HG02571 (cell line): ENCODE data around the gene LENG1.

Source experiments
- ATAC-seq: cut with Tn5 transposase; IDR thresholded peaks from one replicate; pipeline ENCODE4 v1.9.1; 2021; ENCODE audit warnings: mild to moderate bottlenecking, moderate library complexity; ENCODE audit not compliant: unreplicated experiment

The LENG1 gene

DNA sequence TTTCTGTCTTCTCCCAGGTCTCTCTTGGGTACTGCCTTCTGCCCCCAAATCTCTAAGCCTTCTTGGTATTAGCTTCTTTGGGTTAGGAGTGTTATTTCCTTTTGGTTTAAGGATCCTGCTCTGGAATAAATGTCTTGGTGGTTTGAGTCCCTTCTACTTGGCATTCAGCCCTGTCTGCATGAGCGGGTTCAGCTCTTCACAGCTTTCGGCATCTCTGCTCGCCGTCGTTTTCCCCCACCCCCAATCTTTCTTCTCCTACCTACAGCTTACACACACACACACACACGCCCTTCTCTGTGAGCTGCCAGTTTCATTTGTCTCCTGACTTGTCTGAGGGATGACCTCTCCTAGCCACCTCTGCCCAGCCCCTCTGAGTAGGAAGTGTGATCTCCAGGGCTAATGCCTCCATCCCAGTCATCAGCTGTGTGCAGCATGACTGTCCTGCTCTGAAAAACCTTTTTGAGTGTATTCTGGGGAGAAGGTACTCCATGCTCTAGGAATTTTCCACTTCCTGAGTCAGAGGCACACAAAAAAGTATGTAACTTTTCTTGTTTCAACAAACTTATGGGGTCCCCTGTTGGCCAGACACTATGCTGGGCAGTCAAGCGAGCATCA lies 17.2 kb downstream of the LENG1 start:
- no peak for ATAC-seq

DNA sequence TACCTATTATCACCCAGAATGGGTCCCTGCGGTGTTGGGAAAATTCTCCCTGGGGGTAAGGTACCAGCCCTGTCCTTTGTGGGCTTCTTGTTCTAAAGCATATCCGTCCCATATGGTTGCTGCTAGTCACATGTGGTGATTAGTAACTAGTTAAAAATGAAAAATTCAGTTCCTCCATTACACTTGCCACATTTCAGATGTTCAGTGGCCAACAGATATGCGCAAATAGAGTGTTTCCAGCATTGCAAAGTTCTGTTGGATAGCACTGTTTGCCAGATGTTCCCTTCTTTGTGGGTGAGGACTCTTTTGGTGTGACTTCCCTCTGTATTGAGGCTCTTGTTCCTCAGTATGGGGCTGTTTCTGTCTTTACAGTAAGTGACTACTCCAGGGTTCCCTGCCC lies 18.2 kb downstream of the LENG1 start:
- ATAC-seq: no peak

DNA sequence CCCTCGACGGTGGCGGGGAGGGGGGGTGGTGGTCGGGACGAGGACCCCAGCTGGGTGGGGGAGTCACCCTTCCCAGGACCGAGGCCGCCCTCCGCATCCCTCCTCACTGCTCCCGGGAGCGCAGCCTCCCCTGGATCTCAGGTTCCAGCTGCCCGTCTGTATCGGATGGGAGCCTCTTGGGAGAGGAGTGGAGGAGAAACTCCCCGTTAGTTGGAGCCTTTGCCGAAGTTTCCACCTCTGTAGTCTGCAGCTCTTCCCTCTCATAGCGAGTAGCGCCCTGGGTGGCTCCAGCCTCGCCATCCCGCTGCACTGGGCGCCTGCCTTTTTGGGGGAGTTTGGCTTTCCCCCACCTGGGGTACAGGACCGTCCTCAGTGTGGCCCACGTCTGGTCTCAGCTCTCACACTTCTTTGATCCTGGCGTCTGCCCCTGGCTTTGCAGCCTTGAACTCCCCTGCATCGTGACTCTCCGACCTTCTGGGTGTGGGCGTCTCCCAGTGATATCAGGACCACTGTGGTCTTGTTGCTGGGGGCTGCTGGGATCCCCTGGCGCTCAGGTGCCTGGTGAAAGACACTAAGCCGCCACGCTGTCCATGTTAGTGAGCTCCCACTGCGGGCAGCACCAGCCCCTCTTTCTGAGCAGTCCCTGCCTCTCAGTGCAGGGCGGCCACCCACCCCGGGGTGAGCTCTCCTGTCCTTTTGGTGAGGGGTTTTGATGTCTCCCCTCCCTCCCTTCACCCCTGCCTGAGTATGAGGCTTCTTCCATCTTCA lies 20.8 kb downstream of the LENG1 start:
- no peak for ATAC-seq

DNA sequence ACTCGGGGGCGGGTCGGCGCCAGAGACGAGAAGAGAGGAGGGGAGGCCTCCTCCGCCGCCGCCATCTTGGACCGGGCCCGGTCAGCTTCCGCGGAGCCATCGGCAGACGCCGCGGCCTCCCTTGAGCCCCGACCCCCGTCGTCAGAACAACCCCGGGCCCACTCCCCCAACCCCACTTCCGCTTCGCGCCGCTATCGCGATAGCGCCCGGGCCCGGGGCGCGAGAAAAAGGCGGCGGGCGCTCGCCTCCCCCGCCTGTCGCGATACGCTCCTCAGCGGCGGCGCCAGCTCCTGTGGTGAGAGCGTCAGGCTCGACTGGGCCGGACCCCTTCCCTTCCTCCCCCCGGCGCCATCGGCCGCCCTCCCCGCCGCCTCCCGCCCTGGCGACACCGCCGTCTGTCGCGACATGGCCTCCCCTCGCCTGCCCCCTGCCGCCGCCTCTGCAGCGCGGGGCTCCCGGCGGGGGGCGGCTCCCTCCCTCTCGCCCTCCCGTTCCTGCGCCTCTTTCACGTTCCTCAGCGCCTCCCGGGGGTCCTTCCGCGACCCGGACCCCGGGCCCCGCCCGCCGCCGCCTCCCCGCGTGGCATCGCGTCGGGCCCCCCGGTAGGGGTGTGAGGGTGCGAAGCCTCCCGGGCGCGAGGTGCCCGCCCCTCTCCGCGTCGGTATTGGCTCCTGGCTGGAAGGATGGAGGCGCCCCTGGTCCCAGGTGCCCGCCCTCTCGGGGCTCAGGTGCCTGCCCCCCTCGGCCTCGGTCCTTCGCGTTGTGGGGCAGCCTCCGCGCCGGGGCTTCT lies 21.6 kb downstream of the LENG1 start, which contains the start of gene CNOT3:
Gene CNOT3, plus strand, starts transcription at position 64 of the 790 bp plus-strand sequence. CDS start 5,217 bp downstream, outside the sequence.
- no peak for ATAC-seq

DNA sequence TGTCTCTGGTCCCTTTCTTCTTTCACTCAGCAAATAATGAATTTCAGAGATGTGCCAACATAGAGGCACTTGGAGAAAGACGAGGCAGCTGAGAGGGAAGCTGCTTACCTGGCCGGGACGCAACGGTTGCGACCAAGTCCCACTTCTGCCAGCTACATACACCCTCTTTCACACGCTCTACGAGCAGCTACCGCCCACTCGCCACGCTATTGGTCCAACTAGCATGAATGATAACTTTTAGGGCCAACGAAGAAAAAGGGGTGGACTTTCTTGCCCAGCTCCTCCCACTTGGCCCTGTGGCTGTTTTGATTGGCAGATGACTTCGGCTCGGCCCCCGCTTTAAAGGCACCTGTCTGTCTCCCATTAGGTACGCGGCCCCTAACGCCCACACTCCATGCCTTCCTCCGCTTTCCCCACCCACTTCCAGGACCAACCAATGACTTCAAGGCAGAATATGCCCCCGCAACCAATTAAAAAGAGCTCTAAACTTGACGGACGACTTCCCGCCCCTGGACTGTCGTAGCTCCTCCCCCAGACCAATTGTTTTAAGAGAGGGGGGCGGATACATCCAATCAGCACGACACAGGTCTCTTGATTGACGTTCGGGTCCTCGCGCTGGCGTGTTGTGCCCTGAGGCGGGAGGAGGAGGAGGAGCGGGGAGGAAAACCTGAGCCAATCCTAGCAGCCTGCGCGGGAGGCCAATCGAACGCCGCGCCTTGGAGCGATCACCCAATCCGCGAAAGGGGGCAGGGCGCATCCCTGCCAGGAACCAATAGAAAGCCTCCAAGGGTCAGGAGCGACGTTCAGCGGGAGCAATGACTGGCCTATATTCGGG lies 22.4 kb downstream of the LENG1 start:
- ATAC-seq: peak; percentile 74

DNA sequence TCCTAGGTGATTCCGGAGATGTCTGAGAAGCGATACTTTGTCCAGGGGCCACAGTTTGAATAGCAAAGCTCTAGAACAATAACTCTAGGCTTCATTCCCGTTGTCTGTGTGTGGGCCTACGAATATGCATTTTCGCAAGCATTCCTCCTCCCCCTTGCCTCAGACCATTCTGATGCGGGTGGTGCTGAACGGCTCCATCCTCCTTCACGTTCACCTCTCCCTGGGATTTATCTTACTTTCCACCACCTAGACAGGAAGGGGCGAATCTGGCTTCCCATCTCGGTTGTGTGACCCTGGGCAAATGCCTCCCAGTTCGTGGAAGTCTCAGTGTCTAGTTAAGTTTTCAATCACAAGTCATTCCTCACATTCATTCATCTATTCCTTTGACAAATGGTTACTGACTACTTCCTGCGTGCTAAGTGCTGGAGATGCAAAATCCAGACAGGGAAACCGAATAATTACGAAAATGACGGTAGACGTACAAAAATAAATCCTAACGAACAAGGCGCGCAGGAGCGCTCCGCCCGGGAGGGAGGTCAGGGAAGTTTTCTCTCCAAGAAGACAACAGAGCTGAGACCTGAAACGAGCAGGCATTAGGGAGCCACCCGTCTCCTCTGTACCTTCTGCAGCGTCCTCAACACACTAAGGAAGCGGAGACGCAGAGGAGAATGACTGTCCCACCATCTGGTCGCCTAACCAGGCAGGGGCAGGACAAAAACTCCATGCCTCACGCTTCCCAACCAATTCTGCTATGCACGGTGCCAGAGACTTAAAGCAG lies 23.2 kb downstream of the LENG1 start:
- ATAC-seq: no peak

DNA sequence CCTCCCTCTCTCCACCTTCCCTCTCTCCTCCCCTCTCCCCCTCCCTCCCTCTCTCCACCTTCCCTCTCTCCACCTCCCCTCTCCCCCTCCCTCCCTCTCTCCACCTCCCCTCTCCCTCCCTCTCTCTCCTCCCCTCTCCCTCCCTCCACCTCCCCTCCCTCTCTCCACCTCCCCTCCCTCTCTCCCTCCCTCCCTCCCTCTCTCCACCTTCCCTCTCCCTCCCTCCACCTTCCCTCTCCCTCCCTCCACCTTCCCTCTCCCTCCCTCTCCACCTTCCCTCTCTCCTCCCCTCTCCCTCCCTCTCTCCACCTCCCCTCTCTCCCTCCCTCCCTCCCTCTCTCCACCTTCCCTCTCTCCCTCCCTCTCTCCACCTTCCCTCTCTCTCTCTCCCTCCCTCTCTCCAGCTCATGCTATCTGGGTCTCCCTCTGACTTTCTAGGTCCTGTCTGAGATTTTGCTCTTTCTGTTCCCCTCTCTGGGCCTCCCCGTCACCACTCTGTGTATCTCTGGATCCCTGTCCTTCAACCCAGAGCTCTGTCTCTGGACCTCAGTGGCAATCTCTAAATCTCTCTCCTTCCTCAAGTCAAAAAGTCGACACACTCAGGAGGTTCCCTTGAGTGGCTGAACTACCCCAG lies 25.4 kb downstream of the LENG1 start:
- ATAC-seq: no peak

DNA sequence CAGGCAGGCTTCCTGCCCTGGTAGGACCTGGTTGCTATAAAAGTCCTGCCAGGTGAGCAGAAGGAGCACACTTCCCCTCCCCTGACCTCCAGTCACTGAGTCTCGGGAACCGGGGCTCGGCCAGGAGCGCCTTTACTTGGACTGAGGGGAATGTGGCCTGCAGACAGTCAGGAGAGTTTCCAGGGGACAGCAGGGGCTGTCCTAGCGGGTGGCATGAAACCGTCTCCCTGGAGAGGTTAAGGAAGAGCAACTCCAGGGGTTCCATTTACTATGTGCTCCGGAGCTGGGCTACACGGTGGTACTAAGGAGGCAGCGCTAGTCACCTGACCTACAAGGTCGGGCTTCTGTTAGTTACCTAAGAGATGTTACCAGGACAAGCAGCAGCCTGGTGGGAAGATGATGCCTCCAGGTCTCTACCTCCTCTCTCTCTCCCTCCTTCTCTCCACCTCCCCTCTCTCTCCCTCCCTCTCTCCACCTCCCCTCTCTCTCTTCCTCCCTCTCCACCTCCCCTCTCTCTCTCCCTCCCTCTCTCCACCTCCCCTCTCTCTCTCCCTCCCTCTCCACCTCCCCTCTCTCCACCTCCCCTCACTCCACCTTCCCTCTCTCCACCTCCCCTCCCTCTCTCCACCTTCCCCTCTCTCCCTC lies 26.1 kb downstream of the LENG1 start:
- ATAC-seq: no peak

DNA sequence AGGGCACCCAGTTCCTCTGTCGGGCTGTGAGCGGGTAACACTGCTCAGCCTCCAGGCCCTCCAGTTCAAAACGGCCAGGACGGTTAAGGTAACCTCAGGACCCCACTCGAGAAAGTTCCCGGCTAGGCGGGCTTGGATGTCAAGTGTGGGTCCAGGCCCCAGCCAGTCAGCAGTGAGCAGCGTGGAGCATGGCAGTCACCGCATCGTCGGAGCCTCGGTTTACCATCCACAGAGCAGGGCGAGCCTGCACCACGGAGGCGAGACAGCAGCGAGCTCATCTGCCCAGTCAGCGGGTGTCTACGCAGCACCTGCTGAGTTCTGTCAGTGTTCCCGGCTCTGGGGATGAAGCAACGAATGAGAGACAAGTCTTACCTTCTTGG lies 29.9 kb downstream of the LENG1 start:
- ATAC-seq: no peak

DNA sequence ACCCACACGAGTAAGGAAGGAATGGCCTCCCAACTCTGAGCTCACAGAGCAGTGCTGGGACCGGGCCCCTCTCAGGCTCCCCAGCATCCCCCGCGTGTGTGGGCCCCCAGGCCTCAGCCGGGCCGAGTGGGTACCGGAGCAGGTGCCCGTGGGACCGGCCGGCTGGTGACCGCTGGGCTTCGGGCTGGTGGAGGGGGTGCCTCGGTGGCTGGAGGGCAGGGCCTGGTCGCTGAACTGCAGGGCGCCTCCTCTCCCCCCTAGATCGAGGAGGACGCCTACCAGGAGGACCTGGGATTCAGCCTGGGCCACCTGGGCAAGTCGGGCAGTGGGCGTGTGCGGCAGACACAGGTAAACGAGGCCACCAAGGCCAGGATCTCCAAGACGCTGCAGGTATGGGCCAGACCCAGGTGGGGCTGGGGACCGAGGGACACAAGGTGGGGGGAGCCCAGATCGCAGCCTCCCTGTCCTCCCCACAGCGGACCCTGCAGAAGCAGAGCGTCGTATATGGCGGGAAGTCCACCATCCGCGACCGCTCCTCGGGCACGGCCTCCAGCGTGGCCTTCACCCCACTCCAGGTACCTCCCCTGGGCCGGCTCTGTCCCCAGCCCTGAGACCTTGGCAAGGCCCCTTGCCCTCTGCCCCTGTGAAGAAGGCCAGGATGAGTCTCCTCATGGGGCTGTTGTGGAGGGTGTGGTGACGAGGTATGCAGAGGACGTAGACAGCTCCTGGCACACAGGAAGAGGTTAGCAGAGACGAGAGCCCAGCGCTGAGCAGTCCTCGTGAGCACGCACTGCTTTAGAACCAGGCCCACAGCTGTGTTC lies 30.5 kb downstream of the LENG1 start:
- no peak for ATAC-seq

DNA sequence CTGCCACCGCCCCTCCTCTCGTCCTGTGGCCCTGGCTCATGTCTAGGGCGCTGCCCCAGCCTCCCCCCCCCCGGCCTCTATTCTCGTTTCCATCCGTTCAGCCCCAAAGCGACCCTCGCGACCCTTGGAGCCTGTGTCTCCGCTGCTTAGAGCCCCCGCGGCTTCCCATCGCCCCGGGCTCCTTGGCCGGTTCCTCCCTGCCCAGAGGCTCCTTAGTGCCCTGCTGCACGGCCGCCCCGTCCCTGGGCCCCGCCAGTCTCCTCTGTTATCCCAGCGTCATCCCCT lies 31.1 kb downstream of the LENG1 start:
- no peak for ATAC-seq

DNA sequence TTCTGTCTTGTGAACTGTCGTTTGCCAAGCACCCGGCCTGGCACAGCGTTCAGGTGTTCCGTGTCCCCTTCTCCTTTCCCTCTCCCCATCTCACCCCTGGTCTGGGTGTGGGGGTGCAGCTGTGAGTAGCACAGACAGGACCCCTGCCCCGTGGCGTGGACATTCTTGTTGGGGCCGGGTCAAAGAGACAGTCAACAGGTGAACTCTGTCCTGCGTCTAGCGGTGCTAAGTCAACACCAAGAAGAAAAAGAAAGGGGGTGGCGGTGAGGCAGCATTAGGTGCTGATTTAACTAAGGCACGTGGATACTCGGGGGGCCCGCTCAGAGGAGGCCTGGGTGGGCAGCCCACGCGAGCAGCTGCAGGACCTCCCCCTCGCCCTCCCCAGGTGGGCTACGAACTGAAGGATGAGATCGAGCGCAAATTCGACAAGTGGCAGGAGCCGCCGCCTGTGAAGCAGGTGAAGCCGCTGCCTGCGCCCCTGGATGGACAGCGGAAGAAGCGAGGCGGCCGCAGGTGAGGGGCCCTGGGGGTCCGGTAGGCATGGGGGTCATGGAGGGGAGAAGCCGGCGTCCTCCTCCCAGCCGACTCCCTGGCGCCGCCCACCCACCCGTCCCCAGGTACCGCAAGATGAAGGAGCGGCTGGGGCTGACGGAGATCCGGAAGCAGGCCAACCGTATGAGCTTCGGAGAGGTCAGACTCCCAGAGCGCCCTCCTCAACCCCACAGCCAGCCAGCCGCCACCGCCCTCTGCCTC lies 31.7 kb downstream of the LENG1 start:
- ATAC-seq: no peak

DNA sequence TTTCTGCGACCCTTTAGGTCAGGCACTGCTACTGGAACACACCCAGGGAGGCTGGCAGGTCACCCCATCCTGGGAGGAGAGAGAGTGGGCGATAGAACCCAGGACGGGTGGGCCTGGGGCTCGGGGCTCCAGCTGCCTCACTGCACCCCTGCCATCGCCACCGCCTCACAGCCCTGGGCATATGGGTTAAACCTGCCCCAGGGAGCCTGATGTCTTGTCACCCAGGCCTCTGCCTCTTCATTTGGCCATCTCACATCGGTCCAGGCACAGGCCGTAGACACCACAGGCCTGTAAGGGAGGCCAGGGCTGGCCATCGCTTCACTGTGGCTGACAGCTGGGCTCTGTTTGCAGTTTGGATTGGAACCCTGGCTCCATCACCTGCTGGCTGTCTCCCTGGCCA lies 33.8 kb downstream of the LENG1 start:
- ATAC-seq: no peak

DNA sequence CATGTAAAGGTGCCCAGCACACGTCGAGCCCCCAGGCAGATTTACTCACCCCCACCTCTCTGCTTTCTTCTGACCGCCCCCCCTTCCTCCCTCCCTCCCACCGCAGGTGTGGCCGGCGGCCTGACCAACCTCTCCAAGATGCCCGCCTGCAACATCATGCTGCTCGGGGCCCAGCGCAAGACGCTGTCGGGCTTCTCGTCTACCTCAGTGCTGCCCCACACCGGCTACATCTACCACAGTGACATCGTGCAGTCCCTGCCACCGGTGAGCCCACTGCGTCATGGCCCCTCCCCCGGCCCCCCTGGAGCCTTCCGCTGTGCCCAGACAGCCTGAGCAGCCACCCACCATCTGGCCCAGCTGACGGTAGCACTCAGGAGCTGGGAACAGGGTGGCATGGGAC lies 35.1 kb downstream of the LENG1 start:
- ATAC-seq: no peak

DNA sequence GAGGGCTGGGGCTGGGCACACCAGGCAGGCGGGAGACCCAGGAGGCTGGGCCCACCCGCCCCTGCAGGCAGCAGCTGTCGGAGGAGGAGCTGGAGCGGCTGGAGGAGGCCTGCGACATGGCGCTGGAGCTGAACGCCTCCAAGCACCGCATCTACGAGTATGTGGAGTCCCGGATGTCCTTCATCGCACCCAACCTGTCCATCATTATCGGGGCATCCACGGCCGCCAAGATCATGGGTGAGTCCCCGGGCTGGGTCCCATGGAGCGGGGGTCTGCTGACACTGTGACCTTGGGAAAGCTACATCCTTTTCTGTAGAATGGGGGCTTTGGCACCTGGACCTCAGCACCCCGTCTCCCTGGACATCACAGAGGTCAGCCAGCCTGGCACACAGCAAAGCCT lies 35.8 kb downstream of the LENG1 start:
- no peak for ATAC-seq

DNA sequence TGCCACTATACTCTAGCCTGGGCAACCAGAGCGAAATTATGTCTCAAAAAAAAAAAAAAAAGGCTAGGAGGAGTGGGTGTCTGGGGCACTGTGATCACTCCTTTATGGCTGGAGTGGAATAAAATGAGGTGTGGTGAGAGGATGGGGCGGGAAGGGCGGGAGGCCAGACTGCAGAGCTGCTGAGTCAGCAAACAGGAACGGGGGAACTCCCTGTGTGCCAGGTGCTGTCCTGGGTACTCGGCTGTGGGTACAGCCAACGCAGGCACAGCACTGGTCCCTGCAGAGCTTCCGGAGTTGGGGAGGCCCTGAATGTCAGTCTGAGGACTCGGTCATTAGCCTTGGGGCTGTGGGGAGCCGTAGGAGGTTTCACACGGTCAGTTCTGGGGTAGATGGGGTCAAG lies 38.3 kb downstream of the LENG1 start:
- ATAC-seq: no peak

DNA sequence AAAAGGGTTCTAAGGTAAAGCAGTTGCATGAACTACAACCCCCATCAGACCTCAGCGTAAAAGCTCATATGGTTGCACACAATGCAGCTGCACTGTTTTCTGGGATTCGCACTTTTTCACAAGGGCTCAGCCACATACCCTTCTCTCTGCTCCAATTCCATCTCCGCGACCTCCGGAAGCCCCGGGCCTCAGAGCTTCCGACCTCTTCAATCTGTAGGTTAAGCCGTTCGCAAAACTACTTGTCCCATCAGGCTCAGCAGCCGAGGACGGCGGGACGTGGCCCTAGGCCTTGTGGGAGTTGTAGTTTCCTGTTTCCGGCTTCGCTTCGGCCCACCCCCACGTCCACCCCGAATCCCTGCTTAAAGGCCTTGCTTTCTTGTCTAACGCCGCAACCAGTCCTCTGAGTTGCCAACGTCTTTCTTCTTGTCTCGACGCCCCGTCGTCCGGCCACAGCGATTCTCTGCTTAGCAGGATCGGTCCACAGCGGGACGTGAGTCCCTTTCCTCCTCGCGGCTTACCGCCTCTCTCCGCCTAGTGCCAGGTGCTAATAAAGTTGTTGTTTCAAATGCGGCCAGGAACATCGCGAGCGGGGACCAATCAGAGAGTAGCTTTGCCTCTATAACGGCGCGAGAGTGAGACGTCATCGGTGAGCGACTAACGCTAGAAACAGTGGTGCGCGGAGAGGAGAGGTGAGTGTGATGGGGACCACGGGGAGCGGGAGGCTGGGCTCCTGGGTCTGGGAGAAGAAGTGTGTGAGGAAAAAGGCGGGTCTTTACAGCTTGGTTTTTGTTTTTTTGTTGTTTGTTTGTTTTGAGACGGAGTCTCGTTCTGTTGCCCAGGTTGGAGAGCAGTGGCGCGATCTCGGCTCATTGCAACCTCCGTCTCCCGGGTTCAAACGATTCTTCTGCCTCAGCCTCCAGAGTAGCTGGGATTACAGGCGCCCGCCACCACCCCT lies 44.1 kb downstream of the LENG1 start, which contains the start of the genes PRPF31 and TFPT:
Gene PRPF31, plus strand, starts transcription at position 646 of the 955 bp plus-strand sequence. CDS start 2,525 bp downstream, outside the sequence.
Gene TFPT, minus strand, starts transcription at position 549 of the 955 bp plus-strand sequence. Its CDS starts 388 bp downstream, at position 161.
- ATAC-seq: peak; percentile 75
